HG02588 (cell line): ENCODE measurements around the gene HES3.
A peak's percentile ranks its signal among the peaks of the same experiment; 100 is the strongest.
"Not testable (repeated sequence)": the region's sequence is repeated elsewhere in the genome, so short reads cannot be mapped to it uniquely, and the experiment has no call there.

Source experiments
- ATAC-seq: cut with Tn5 transposase; IDR thresholded peaks from one replicate; pipeline ENCODE4 v1.9.1; 2021; ENCODE audit warnings: mild to moderate bottlenecking, moderate library complexity; ENCODE audit not compliant: unreplicated experiment

Gene HES3

DNA sequence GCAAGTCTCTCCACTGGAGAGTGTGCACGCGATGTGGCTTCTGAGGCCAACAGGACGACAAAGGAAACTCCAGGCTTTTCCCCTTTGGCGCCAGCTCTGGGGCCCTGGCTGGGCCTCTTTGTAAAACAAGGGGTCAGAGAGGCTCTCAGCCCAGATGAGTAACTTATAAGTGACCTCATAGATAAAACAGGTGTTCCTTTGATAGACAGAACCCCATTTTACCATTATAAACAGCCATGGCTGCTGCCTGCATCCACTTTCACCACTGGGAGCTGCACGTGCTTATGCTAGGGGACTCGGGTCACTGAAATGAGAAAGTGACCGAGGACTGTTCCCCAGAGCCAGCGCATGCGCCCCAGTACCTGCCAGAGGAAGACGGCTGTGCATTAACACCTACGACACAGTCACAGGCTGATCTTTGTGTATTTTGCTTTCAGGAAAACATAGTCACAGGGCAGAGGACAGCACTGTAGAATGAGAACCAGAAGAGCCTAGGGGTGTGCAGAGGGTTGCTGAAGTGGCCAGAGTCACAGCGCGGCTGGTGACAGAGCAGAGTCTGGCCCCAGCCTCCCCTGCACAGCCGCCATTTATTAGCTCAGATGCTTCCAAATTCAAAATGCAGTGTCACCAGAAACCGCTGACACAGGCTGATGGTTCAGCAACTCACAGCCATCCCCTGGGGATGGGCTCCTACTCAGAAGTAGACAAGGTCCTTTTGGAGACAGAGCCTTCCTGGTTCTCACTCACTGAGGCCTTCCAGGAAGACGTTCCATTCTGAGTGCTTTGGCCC, 25.4 kb upstream of the HES3 start:
- no peak for ATAC-seq

GRCh38 chr1:6219641-6220040, 24.3 kb upstream of the HES3 start:
- not testable (repeated sequence) for ATAC-seq

DNA sequence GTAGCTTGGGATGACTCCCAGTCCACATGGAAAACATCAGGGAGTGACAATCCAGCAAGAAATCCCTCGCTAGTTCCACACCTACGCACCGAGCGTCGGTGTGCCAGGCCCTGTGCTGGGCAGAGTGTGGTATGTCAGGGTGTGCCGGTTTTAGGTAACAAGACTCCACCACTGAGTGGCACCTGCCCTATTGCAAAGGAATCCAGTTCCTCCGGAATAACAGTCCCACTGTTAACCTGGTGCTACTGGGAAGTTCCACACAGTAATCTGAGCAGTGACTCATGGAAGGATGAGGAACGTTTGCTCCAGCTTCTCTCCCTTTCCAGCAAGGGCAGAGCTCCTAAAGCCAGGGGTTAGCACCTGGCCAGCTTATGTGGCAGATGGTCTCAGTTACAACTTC, 23.7 kb upstream of the HES3 start:
- no peak for ATAC-seq

GRCh38 chr1:6221210-6221784, 22.7 kb upstream of the HES3 start:
- ATAC-seq, result no peak

GRCh38 chr1:6222636-6223035, 21.3 kb upstream of the HES3 start:
- ATAC-seq, result no peak

GRCh38 chr1:6223617-6224016, 20.4 kb upstream of the HES3 start:
- no peak for ATAC-seq

- no peak for ATAC-seq
Measured at GRCh38 chr1:6224718-6225117, 19.3 kb upstream of the HES3 start.

DNA sequence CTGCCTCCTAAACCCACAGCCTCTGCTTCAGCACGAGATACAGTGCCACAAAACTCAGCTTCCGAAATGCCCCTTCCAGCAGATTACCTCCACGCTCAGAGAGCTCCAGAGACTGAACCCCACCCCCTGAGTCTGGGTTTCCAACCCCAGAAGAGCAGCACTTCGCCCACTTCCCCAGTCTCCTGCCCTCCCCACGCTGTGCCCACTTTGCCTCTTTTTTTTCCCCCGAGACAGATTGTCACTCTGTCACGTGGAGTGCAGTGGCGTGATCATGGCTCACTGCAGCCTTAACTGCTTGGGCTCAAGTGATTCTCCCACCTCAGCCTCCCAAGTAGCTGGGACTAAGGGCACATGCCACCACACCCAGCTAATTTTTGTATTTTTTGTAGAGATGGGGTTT, 18.3 kb upstream of the HES3 start:
- ATAC-seq, result no peak

- ATAC-seq, result no peak
Measured at GRCh38 chr1:6233376-6233775, 10.6 kb upstream of the HES3 start.

GRCh38 chr1:6234502-6235295, 9.3 kb upstream of the HES3 start:
- no peak for ATAC-seq

- ATAC-seq, result peak; percentile 15
Measured at GRCh38 chr1:6235296-6235677, 8.7 kb upstream of the HES3 start.

GRCh38 chr1:6237093-6237492, 6.9 kb upstream of the HES3 start:
- no peak for ATAC-seq

- ATAC-seq, result no peak
Measured at GRCh38 chr1:6239213-6239752, 4.7 kb upstream of the HES3 start.

- no peak for ATAC-seq
Measured at GRCh38 chr1:6239950-6240768, 3.8 kb upstream of the HES3 start.

DNA sequence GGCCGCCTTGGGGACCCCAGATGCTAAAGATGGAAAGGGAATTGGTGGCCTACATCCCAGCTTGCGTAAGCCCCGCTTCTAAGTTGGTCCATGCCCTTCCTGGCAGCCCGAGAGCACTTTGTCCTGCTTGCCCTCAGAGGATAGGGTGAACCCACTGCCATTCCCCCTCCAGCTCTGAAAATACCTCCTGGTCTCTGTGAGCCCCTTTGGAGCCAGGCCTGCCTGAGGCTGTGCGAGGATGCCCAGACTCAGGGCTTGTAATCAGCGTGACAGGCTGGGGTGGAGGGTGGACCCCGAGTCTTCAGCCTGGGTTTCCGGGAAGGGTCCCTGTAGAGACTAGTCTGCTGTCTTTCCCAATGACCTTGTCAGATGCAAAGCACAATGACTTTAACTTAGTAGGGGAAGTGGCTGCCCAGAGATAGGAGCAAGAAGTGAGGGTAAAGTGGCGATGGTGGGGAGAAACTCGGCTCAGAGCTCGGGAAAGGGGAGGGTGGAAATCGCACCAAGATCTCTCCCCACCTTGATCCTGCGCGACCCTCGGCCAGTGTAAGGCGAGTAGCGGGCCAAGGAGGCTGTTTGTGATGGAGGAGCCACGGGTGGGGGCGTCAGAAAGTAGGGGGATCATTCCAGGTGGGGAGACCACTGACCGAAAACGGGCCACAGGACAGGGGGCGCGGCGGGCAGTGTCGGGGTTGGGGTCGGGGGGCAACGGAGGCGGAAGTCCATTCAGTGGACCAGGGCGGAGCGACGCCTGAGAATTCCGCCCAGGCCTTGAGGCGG, 2.7 kb upstream of the HES3 start:
- no peak for ATAC-seq

GRCh38 chr1:6241887-6242740, 1.9 kb upstream of the HES3 start:
- no peak for ATAC-seq

- ATAC-seq, result no peak
Measured at GRCh38 chr1:6243053-6243834, 735 bp upstream of the HES3 start.

DNA sequence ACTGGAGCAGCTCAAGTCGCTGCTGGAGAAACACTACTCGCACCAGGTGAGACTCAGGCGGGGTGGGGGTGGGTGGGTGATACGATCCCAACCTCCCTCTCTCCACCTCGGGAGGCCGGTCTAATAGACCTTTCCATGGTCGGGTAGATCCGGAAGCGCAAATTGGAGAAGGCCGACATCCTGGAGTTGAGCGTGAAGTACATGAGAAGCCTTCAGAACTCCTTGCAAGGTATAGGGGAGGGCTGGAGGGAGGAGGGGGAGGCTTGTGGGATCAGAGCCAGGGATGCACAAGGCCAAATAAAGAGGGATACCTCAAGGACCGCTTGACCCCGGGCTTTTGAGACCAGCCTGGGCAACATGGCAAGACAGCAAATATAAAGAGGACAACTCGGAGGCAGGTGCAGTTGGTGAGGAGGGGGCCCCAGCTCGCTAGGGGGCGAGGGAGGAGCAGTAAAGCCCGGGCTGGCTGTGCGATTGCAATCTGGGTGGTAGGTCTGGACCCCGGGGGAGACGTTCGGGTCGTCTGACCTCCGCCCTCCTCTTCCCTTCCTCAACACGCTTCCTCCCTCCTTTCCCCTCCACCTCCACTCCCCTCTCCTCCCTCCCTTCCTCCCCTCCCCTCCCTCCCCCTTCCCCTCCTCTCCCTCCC, 546 bp downstream of the HES3 start:
- ATAC-seq, result no peak
